Measurements from ENCODE around the gene SNRNP48. TPM values are rescaled to one million over a fixed set of nuclear protein-coding genes. Genes with fewer than 3 reads are reported as not detected.

Gene SNRNP48
- total RNA-seq, 1 donor from 2014 or later: 17.5 TPM

- ATAC-seq (ENCODE audit: poor library complexity) (no peak), DNase-seq (no peak)
- intact Hi-C loops (cut with DNase I): no loop called here
Observed at GRCh38 chr6:7629321-7629720, 39.3 kb downstream of the SNRNP48 start.

- no peak for ATAC-seq (ENCODE audit: poor library complexity)
- intact Hi-C loops (cut with DNase I): no loop called here
- no peak for DNase-seq
Observed at GRCh38 chr6:7630792-7631191, 40.8 kb downstream of the SNRNP48 start.

GRCh38 chr6:7631466-7631865 lies 41.5 kb downstream of the SNRNP48 start:
- intact Hi-C loops (cut with DNase I): no loop called here
- no peak for ATAC-seq (ENCODE audit: poor library complexity)
- DNase-seq: no peak

- DNase-seq: no peak
- ATAC-seq (ENCODE audit: poor library complexity): no peak
- intact Hi-C loops (cut with DNase I): no loop called here
Observed at GRCh38 chr6:7632501-7633290, 42.7 kb downstream of the SNRNP48 start.

- intact Hi-C loops (cut with DNase I): no loop called here
- DNase-seq (no peak), ATAC-seq (ENCODE audit: poor library complexity) (no peak)
Observed at GRCh38 chr6:7633361-7633760, 43.4 kb downstream of the SNRNP48 start.

GRCh38 chr6:7636151-7636550 lies 46.2 kb downstream of the SNRNP48 start:
- intact Hi-C loops (cut with DNase I): no loop called here
- DNase-seq (no peak), ATAC-seq (ENCODE audit: poor library complexity) (no peak)

- ATAC-seq (ENCODE audit: poor library complexity) (no peak), DNase-seq (no peak)
- intact Hi-C loops (cut with DNase I): no loop called here
Observed at GRCh38 chr6:7637533-7637932, 47.5 kb downstream of the SNRNP48 start.

- no peak for ATAC-seq (ENCODE audit: poor library complexity)
- intact Hi-C loops (cut with DNase I): no loop called here
- no peak for DNase-seq
Observed at GRCh38 chr6:7639427-7639826, 49.4 kb downstream of the SNRNP48 start.

- intact Hi-C loops (cut with DNase I): no loop called here
- ATAC-seq (ENCODE audit: poor library complexity) (no peak), DNase-seq (no peak)
Observed at GRCh38 chr6:7640016-7640415, 50.0 kb downstream of the SNRNP48 start.

GRCh38 chr6:7640607-7641577 lies 50.9 kb downstream of the SNRNP48 start:
- ATAC-seq (ENCODE audit: poor library complexity) (no peak), DNase-seq (no peak)
- intact Hi-C loops (cut with DNase I): no loop called here

- DNase-seq (no peak), ATAC-seq (ENCODE audit: poor library complexity) (no peak)
- intact Hi-C loops (cut with DNase I): no loop called here
Observed at GRCh38 chr6:7642791-7643190, 52.8 kb downstream of the SNRNP48 start.

- intact Hi-C loops (cut with DNase I): no loop called here
- DNase-seq (no peak), ATAC-seq (ENCODE audit: poor library complexity) (no peak)
Observed at GRCh38 chr6:7644417-7644816, 54.4 kb downstream of the SNRNP48 start.

- ATAC-seq (ENCODE audit: poor library complexity) (no peak), DNase-seq (no peak)
- intact Hi-C loops (cut with DNase I): no loop called here
Observed at GRCh38 chr6:7646394-7646793, 56.4 kb downstream of the SNRNP48 start.

GRCh38 chr6:7647504-7647903 lies 57.5 kb downstream of the SNRNP48 start:
- intact Hi-C loops (cut with DNase I): no loop called here
- ATAC-seq (ENCODE audit: poor library complexity) (no peak), DNase-seq (no peak)

- DNase-seq (no peak), ATAC-seq (ENCODE audit: poor library complexity) (no peak)
- intact Hi-C loops (cut with DNase I): no loop called here
Observed at GRCh38 chr6:7649037-7649810, 59.2 kb downstream of the SNRNP48 start.

GRCh38 chr6:7650878-7651277 lies 60.9 kb downstream of the SNRNP48 start:
- intact Hi-C loops (cut with DNase I): no loop called here
- ATAC-seq (ENCODE audit: poor library complexity) (no peak), DNase-seq (no peak)

- ATAC-seq (ENCODE audit: poor library complexity) (no peak), DNase-seq (no peak)
- intact Hi-C loops (cut with DNase I): no loop called here
Observed at GRCh38 chr6:7652957-7653356, 63.0 kb downstream of the SNRNP48 start.

- intact Hi-C loops (cut with DNase I): no loop called here
- DNase-seq (no peak), ATAC-seq (ENCODE audit: poor library complexity) (no peak)
Observed at GRCh38 chr6:7656355-7656754, 66.4 kb downstream of the SNRNP48 start.

- intact Hi-C loops (cut with DNase I): no loop called here
- no peak for DNase-seq
- ATAC-seq (ENCODE audit: poor library complexity): no peak
Observed at GRCh38 chr6:7658543-7658942, 68.5 kb downstream of the SNRNP48 start.
